GM23338 (cell line): ENCODE data around the gene APOD.
"Not testable (repeated sequence)": the region's sequence is repeated elsewhere in the genome, so short reads cannot be mapped to it uniquely, and the experiment has no call there.

Experiments used
- CREB1 ChIP-seq: fragments of 250-450 bp; sonication (Bioruptor Pico); IDR thresholded peaks from 2 replicates; pipeline ENCODE4 v1.5.0; 2020; ENCODE audit warnings: low read depth, mild to moderate bottlenecking, moderate library complexity
- CTCF ChIP-seq, 2 experiments: fragments of 200-600 bp in 1 of 2; sonication (generic) in 1 of 2; conservative IDR thresholded peaks; 2 replicates each; pipeline versions ENCODE4 v1.5.1 to v1.6.1; 2016 to 2017; ENCODE audit warnings: antibody characterized with exemption in 2 of 2, low read depth in 2 of 2, mild to moderate bottlenecking in 2 of 2, moderate library complexity in 1 of 2
- ETS1 ChIP-seq: IDR thresholded peaks from 2 replicates; pipeline ENCODE4 v1.6.1; 2016; ENCODE audit warnings: antibody characterized with exemption
- EZH2 ChIP-seq: fragments of 200-600 bp; sonication (generic); IDR thresholded peaks from one replicate; pipeline ENCODE4 v1.8.0; 2017; ENCODE audit warnings: antibody characterized with exemption, mild to moderate bottlenecking, low read depth; ENCODE audit not compliant: unreplicated experiment
- EZH2phosphoT487 ChIP-seq: fragments of 200-600 bp; sonication (generic); IDR thresholded peaks from one replicate; pipeline ENCODE4 v1.8.1; 2018; ENCODE audit warnings: antibody characterized with exemption; ENCODE audit not compliant: unreplicated experiment
- JUNB ChIP-seq: IDR thresholded peaks from one replicate; pipeline ENCODE4 v1.6.1; 2016; ENCODE audit warnings: antibody characterized with exemption; ENCODE audit not compliant: unreplicated experiment
- POLR2AphosphoS5 ChIP-seq: IDR thresholded peaks from 2 replicates; pipeline ENCODE4 v1.6.1; 2016; ENCODE audit warnings: antibody characterized with exemption, low read depth
- REST ChIP-seq: IDR thresholded peaks from one replicate; pipeline ENCODE4 v1.6.1; 2018; ENCODE audit warnings: antibody characterized with exemption; ENCODE audit not compliant: unreplicated experiment
- STAT1 ChIP-seq: IDR thresholded peaks from one replicate; pipeline ENCODE4 v1.6.1; 2016; ENCODE audit warnings: antibody characterized with exemption; ENCODE audit not compliant: unreplicated experiment
- ZNF114 ChIP-seq: fragments of 250-450 bp; sonication (Bioruptor Pico); IDR thresholded peaks from 2 replicates; pipeline ENCODE4 v1.5.0; 2020; ENCODE audit warnings: mild to moderate bottlenecking, moderate library complexity
- ZNF331 ChIP-seq: fragments of 250-450 bp; sonication (Bioruptor Pico); IDR thresholded peaks from 2 replicates; pipeline ENCODE4 v1.5.0; 2020; ENCODE audit warnings: low read depth, mild to moderate bottlenecking, moderate library complexity

- not testable (repeated sequence) for TF ChIP-seq REST; CTCF (conservative IDR thresholded peaks at IDR 0.05; ENCODE audit: low read depth in 2 of 2); STAT1; CREB1; EZH2phosphoT487; EZH2; POLR2AphosphoS5; ETS1; ZNF331; JUNB; ZNF114 (CRISPR knock-in tag)
Observed at GRCh38 chr3:195622523-195623170, 38.9 kb upstream of the APOD start.
